HG03045 (cell line): ENCODE results near the gene NXNL2.

ENCODE experiments used
- ATAC-seq: cut with Tn5 transposase; IDR thresholded peaks from one replicate; pipeline ENCODE4 v1.9.1; 2021; ENCODE audit warnings: mild to moderate bottlenecking, moderate library complexity; ENCODE audit not compliant: unreplicated experiment

The NXNL2 gene

DNA sequence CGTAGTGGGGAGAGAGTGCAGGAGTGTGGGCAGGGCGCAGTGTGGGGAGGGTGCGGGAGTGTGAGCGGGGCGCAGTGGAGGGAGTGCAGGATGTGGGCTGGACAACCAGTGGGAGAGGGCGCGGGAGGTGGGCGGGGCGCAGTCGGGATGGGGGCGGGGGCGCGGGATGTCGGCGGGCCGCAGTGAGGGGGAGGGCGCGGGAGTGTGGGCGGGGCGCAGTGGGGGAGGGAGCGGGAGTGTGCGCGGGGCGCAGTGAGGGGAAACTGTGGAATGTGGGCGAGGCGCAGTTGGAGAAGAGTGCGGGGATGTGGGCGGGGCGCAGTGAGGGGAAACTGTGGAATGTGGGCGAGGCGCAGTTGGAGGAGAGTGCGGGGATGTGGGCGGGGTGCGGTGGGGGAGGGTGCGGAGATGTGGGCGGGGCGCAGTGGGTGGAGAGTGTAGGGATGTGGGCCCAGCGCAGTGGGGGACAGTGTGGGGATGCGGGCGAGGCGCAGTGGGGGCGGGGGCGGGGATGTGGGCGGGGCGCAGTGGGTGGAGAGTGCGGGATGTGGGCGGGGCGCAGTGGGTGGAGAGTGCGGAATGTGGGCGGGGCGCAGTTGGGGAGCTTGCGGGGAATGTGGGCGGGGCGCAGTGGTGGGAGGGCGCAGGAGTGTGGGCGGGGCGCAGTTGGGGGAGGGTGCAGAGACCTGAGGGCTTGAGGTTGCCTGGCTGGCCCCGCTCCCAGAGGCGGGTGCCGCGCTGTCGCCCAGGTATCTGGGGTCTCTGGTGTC, at the start of gene NXNL2:
Gene NXNL2 (plus strand): TSS at position 723 of the 770 bp plus-strand sequence. CDS start 257 bp downstream, outside the sequence.
- no peak for ATAC-seq

DNA sequence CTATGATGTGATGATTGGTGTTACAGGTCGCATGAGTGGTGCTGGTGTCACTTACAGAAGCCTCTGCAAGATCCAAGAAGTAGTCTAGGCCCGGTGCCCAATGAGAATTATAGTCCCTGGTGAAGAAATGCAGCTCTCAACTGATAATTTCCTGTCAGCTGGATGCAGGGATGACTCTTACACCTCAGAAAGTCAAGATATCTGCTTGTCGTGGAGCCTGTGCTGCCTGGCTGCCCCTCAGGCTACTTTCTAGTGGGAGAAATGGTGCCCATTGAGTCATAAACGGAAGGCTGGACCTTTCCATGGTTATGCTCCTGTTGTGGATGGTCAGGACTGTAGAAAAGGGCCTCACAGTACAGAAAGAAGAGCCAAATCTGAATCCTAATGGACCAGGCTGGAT, 46.8 kb upstream of the NXNL2 start:
- no peak for ATAC-seq

DNA sequence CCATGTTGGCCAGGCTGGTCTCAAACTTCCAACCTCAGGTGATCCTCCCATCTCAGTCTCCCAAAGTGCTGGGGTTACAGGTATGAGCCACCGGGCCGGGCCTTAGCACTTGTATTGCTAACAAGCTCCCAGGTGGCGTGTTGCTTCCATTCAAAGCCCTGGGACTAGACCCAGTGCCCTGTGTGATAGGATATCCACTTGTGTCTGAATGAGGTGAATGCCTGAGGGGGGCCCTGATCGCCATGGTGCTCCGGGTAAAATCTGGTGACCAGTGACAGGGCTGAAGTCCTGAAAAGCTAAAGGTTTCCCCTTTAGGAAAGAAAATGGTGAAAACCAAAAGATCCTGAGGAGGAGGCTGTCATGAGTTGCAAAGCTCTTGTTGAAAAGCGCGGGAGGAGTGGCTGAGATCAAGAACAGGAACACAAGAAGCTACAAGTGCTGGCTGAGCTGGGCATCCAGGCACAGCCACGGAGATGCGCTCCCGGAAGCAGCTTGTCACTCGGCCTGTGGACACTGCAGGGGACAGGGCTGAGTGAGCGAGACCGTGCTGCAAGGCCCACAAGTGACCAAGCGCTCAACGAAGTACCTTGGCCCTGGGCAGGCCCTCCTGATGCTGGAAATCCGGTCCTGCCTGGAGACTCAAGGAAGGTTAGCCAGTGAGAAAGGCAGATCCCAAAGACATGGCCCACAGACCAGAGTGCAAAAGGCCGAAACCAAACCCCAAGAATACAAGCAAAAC, 39.8 kb upstream of the NXNL2 start:
- ATAC-seq = no peak

DNA sequence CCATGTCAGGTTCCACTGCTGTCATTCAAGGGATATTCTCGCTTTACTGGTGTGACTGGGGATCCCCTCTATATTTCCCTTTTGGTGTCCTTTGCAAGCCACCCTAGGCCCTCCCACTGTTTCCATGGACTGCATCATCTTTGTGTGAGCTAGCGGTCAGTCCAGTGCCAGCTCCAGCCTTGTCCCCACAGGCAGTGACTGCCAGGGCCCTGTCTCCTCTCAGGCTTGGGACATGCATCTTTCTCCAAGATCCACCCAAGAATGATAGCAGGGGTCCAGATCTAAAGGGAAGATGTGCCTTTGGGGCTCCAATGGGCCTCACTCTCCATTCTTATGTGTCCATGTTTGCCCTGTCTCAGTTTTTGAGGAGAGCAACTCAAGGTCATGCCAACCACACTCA, 37.8 kb upstream of the NXNL2 start:
- ATAC-seq = no peak

DNA sequence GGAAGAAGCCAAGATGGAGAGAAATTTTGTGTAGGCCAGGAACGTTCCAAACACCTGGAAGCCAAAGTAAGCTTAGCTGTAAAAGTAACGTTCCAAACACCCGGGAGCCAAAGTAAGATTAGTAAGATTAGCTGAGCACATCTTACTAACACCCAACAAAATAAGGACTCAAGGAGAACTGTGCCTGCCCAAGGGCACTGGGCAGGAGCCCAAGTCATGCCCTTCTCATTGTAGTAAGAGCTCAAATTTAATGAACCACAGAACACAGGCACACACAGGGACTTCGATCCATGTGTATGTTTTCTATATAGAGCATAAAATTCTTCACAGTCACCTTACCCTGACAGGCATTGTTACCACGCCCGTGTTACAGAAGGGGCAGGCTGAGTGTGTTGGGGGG, 36.1 kb upstream of the NXNL2 start:
- no peak for ATAC-seq

DNA sequence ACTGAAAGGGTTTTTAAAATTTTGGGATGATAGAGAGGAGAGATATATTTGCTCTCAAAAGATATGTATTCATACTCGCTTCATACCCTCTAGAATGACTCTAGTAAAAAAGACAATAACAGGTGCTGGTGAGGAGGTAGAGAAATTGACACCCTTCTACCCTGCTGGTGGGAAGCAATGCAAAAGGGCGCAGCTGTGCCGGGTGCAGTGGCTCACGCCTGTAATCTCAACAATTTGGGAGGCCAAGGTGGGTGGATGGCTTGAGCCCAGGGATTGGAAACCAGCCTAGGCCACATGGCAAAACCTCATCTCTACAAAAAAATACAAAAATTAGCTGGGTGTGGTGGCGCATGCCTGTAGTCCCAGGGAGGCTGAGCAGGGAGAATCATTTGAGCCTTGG, 33.9 kb upstream of the NXNL2 start:
- ATAC-seq = no peak

DNA sequence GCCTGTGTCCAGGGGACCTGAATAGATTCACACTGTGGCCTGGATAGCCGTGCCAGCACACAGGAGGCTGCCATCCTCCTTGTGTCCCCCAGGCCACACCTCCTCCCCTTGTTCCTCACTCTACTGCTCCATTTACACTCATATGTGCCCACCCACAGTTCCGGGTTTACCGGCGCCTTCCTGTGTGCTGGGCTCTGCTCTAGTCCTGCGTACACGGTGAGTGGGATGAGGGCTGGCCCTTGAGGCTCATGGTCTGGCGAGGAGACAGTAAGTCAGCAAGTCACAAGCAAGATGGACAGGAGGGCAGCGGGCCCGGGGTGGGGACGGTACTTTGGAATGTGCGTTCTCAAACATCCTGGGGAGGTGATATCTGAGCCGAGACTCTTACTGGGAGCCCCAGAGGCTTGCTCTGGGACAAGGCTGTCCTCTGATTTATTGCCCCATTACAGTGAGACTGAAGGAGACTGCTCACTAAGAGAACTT, 32.4 kb upstream of the NXNL2 start:
- no peak for ATAC-seq

DNA sequence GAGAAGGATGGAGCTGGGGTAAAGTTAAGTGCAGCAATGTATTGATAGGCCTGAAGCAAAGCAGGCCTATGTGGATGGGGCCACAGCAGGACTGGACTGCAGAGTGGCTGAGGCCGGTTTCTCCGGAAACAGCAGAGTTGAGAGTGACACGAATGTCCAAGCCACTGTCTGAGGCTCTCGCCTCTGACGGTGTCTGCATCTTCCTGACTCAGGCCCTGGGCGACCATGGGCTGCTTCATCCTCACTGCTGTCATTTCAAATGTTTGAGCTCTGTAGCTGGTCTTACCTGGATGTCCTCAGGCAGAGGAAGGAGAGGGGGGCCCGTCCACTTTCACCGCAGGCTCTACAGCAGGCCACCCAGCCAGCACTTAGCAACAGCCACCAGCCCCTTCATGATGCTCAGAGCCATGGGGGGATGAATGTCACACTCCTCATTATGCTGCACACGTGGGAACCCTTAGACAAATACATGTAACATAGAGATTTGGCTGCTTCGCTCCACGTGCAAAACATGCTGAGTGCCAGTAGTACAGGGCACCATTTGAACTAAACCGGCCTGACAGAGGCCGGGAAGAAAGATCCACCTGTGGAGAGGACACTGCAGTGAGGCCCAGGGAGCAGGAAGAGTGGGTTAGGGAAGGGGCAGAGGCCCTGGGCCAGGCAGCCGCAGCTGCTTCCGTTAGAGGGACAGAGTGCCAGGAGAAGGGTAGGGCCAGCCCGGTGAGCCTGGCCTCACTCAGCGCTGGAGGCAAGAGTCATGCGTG, 31.7 kb upstream of the NXNL2 start:
- ATAC-seq = no peak

DNA sequence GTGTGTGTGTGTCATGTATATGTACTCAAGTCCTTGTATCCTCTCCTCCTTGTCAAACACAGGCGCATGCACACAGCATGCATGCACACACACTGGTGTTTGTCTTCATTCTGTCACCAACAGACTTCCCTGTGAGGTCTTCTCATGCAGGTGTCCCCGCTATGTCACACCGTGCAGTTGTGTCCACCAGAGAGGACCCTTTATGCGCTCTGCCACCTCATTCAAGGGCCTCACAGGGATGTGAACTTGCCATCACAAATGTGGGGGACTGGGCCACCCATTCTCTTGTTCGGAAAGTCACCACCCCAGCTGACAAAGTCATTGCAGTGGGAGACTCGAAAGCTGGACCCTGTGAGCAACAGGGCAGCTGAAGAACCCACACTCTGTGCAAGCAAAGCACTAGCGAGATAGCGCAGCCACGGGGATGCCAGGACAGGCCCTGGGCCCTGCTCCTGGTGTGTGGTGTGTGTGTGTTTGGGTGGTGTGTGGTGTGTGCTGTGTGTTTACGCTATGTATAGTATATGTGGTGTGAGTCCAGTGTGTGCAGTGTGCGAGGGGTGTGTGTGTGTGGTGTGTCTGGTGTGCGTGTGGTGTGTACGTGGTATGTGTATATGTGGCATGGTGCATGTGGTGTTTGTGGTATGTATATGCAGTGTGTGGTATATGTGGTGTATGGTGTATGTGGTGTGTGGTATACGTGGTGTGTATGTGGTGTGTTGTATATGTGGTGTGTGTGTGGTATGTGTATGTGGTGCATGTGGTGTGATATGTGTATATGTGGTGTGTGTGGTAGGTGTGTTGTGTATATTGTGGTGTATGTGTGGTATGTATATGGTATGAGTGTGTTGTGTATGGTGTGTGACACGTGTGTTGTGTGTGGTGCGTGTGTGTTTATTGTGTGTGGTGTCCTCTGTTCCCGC, 30.9 kb upstream of the NXNL2 start:
- no peak for ATAC-seq

DNA sequence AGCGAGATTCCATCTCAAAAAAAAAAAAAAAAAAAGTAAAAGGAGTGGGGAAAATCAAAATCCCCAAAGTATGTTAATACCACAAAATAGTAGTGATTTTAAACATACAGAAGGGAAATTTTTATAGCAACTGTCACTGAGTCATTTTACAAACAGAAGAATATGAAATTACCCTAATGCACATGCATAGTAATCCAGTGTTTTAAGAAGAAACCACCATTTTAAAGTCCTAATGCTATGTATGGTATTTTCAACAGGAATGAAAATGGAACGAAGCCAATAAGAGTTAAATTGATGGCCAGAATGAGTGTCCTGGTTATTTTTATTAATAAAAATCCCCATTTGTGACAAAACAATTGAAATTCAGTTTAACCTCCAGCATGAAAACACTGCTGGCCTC, 26.7 kb upstream of the NXNL2 start:
- no peak for ATAC-seq

DNA sequence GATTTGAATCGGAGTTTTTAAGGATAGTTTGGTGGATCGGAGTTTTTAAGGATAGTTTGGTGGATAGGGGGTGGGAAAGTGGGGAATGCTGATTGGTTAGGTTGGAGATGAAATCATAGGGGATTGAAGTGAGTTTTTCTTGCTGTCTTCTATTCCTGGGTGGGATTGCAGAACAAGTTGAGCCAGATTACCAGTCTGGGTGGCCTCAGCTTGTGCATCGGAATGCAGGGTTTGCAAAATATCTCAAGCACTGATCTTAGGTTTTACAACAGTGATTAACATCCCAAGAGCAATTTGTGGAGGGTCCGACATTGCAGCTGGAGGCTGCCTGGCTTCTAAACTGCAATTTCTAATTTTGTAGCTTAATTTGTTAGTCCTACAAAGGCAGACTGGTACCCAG, 23.1 kb upstream of the NXNL2 start:
- ATAC-seq = no peak

DNA sequence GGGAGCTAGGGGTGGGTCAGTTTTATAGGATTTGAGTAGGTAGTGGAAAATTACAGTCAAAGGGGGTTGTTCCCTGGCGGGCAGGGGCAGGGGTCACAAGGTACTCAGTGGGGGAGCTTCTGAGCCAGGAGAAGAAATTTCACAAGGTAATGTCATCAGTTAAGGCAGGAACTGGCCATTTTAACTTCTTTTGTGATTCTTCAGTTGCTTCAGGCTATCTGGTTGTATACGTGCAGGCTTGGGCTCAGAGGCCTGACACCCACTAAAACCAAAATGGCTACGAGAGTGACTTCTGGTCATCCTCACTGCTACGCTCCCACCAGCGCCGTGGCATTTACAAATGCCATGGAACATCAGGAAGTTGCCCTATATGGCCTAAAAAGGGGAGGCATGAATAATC, 20.7 kb upstream of the NXNL2 start:
- no peak for ATAC-seq

DNA sequence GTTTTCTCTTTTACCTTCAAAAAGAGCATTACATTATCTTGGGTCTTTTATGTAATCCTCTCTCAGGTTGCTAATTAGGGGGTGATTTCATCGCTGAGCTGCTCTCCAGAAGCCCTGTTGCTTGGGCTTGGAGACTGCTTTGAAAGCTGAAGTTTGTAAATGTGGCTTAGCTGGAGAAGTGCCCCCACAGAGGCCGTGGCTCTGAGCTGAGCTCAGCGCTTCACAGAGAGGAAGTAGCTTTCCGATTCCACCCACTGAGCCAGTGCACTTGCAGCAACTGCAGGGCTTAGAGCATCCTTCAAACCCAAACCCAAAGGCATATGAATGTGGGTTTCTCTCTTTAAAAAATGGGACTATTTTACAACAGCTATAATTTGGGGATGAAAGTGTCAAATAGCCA, 13.7 kb upstream of the NXNL2 start:
- ATAC-seq = no peak

DNA sequence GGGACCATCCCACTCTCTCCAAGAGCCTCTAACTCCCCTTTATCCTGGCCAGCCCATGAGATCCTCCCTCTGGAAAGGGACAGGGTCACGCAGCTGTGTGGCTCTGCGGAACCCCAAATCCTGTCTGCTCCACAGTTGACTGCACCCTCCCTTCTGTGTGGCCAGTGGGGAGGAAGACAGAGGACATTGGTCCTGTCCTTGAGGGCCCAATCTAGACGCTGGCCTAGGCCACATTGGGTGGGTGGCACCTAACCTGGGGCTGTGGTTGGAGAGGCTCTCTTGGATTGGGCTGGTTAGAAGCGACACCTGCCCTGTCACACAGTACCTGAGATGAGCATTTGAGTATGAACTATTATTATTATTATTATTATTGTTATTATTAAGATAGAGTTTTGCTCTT, 12.6 kb upstream of the NXNL2 start:
- no peak for ATAC-seq

DNA sequence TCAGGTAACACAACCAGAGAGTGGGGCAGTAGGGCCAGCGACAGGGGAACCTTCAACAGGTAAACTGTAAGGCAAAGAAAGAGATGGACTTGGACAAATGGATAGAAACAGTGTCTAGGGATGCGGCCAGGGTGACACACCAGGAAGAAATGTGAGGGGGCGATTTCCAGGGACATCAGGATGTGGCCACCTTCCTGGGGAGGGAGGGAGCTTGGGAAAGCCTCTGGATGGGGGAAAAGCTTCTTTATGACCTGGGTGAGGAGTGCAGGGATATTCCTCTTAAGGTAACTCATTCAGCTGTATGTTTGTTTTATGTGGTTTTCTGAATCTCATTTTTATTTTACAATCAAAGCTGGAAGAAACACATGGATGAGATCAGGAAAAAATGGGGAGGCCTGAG, 11.9 kb upstream of the NXNL2 start:
- ATAC-seq = no peak

DNA sequence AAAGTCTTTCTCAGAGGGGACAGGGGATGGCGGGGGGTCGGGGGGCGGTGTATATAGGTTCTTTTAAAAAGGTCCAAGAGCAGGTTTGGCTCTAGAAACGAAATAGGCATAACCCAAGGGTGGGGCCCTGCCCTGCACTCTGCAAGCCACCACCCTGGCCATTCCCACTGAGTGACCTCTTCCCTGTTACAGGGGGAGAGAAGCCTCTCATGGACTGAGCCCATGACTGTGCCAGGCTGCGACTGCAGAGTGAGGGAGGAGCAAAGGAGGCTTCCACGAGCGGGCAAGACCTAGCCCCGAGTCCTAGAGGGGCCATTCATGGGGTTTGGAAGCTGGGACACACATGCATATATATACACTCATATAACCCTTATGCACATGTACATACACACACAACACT, 10.1 kb upstream of the NXNL2 start:
- ATAC-seq = no peak

DNA sequence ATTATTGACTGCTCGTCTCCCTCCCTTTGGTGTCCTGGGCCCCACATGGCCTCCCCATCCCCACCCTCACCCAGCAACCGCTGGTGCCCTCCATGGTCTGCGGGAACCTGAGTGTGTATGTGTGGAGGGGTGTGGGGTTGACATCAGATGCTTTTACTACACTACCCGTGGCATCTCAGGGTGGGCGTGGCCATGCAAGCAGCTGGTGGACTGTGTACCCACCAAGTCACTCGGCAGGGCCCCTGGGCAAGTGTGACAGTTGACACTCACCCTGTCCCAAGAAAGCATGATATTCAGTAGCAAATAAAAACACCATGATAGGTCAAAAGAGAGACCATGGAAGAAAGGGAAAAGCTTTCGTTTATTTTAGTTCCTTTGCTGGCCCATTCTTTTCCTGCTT, 7.4 kb upstream of the NXNL2 start:
- ATAC-seq = no peak

DNA sequence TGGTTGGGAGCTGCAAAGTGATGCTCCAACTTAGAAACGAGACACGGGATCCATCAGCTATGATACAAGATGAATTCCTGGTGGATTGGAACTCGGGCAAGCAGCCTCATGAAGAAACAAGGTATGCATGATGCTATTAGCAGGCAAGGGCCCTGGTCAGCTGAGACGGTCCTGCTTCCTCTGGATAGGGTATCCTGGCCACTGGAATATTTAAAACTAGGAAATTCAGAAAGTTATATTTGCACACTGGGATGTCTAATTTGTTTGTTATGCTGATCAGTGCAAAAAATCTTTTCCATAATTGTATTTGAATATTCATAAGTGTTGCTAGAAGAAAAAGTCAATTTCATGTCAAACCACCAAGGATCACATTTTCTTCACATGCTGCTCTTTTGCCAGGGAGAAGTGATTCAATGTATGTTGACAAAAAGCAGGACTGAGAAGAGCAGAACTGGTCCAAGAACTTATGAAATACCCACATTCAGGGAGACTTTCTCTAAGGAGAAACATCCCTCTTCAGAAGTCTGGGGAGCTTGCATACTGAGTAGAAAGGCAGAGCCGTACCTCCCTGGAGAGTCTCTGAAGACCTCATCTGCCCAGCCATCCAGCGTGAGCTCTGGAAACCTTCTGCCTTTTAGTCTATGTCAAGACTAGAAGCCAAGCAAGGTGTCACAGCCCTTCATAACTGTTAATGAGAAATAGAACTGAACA, 6.7 kb upstream of the NXNL2 start:
- no peak for ATAC-seq

DNA sequence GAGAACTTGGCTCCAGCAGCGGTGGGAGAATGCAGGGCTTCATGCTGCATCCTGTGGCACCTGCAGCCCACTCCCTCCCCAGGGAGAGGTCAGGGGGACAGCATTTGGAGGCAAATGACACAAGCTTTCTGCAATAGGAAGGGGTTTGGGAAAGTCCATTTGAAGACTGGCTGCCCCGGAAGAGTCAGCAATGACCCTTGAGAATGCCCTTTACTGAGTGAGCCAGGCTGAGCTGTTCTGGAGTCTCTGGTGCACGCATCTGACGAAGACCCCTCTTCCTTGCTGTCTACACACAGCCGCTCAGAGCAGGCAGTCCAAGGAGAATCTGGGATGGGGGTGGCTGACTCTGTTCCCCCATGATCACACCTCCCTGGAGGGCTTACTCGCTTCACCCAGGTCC, 5.5 kb upstream of the NXNL2 start:
- ATAC-seq = no peak

DNA sequence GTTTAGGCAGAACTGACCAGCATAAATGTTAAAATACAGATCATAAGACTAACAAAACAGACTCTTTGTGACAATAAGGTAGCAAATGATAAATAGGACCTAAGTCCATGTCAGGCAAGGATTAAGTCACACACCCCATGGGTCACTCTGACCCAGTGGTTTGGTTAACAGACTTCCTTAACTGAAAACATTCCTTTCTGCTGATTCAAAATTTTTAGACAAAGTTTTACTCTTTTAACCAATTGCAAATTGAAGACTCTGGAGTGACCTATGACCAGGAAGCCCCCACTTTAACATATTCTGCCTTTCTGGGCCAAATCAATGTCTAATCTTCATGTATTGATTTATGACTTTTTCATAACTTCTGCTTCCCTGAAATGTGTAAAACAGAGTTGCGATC, 4.9 kb upstream of the NXNL2 start:
- ATAC-seq = no peak
